CD8-positive, alpha-beta memory T cell (primary cell): Measurements from ENCODE around the gene LSAMP. TPM values are rescaled to one million over a fixed set of nuclear protein-coding genes. Genes with fewer than 3 reads are reported as not detected.

ENCODE experiments used
- CTCF ChIA-PET: fragments of 350-600 bp; sonication (Branson Sonifier 250); formaldehyde crosslinking; loops from one replicate; lab custom pipeline; 2021; ENCODE audit warnings: antibody characterized with exemption; lab: Charles Lee
- POLR2A ChIA-PET: fragments of 350-600 bp; sonication (Branson Sonifier 250); formaldehyde crosslinking; loops from one replicate; lab custom pipeline; 2021; ENCODE audit warnings: antibody characterized with exemption; lab: Charles Lee
- DNase-seq, 5 donors: peaks; one replicate each; pipeline versions ENCODE4 v3.0.0 to v3.0.0-alpha.2; 2020 to 2022; ENCODE audit warnings: mixed read lengths in 1 of 5
- H3K27ac ChIP-seq: one replicate; pipeline ENCODE4 v1.7.0; 2013; ENCODE audit warnings: low read depth, mild to moderate bottlenecking, low read length, moderate library complexity
- H3K27me3 ChIP-seq: 2 replicates; pipeline ENCODE4 v1.7.0; 2013; ENCODE audit warnings: low read length, mild to moderate bottlenecking; ENCODE audit not compliant: insufficient read depth, poor library complexity, severe bottlenecking
- H3K36me3 ChIP-seq: 2 replicates; pipeline ENCODE4 v1.7.0; 2013; ENCODE audit warnings: mild to moderate bottlenecking, low read length, moderate library complexity; ENCODE audit not compliant: insufficient read depth
- H3K4me1 ChIP-seq: 2 replicates; pipeline ENCODE4 v1.7.0; 2013; ENCODE audit warnings: mild to moderate bottlenecking, low read length, moderate library complexity; ENCODE audit not compliant: insufficient read depth
- H3K4me3 ChIP-seq: 2 replicates; pipeline ENCODE4 v1.7.0; 2013; ENCODE audit warnings: mild to moderate bottlenecking, low read length
- H3K9me3 ChIP-seq: 2 replicates; pipeline ENCODE4 v1.7.0; 2013; ENCODE audit warnings: mild to moderate bottlenecking, low read length
- H3K27ac Mint-ChIP-seq, 8 donors: one replicate each; pipeline ENCODE4 v1.8.0; 2020 to 2021; ENCODE audit warnings: mixed read lengths in 8 of 8, mild to moderate bottlenecking in 6 of 8, inconsistent platforms in 3 of 8, moderate library complexity in 3 of 8
- H3K27me3 Mint-ChIP-seq, 2 donors: one replicate each; pipeline ENCODE4 v1.8.0; 2020 to 2021; ENCODE audit warnings: mixed read lengths in 2 of 2, mild to moderate bottlenecking in 1 of 2, moderate library complexity in 1 of 2
- H3K36me3 Mint-ChIP-seq, 3 donors: one replicate each; pipeline ENCODE4 v1.8.0; 2020 to 2021; ENCODE audit warnings: mixed read lengths in 3 of 3, inconsistent platforms in 1 of 3, mild to moderate bottlenecking in 1 of 3
- H3K4me1 Mint-ChIP-seq, 3 donors: one replicate each; pipeline ENCODE4 v1.8.0; 2020 to 2021; ENCODE audit warnings: mixed read lengths in 3 of 3, inconsistent platforms in 1 of 3, mild to moderate bottlenecking in 1 of 3
- H3K4me3 Mint-ChIP-seq, 7 donors: one replicate each; pipeline ENCODE4 v1.8.0; 2020 to 2021; ENCODE audit warnings: mixed read lengths in 7 of 7, mild to moderate bottlenecking in 6 of 7, moderate library complexity in 4 of 7, inconsistent platforms in 2 of 7
- H3K9me3 Mint-ChIP-seq, 5 donors: one replicate each; pipeline ENCODE4 v1.8.0; 2020 to 2022; ENCODE audit warnings: mixed read lengths in 5 of 5, mild to moderate bottlenecking in 3 of 5, moderate library complexity in 2 of 5, inconsistent platforms in 1 of 5
- polyA plus RNA-seq: library from polyadenylated mRNA; unstranded; fragments of 300-500 nt; fragmentation: Illumina TruSeq; gene quantifications from one replicate; pipeline ENCODE4 v1.2.3, GENCODE V29; 2021
- total RNA-seq, 2 experiments: library from RNA; stranded (reverse); gene quantifications; one replicate each; pipeline ENCODE4 v1.2.3, GENCODE V29; 2021

Gene LSAMP
- total and polyA plus RNA-seq, 3 experiments from 2014 or later = not detected

DNA sequence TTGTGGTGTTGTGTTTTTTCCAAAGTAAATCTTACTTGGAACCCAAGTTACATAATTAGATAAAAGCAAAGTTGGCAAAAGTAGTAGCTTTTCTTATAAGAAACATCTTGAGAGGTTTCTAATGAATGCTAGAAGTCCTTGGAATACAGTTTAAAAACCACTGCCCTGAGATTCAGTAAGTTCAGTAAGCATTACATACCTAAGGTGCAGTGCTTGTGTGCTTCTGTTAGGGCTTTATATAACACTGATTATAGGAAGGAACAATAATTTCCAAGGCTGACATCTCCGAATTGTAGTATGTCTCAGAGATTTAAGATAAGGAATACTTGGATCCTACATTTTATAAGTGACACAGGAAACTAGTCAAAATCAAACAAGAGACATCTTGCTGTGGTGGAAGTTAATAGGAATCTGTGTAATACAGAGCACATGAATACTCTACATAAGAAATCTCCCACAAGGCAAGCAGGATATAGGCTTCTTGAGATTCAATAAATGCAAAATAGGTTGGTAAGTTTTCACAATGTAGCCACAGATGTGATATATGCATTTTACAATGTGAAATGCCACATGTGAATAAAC is 268.2 kb downstream of the LSAMP start:
- H3K27ac ChIP-seq = no peak overlapping the region
- H3K27me3 Mint-ChIP-seq = no peaks in the 10 kb centered on the region
- no peaks in the 10 kb centered on the region for H3K4me1 ChIP-seq
- no peaks in the 10 kb centered on the region for H3K27me3 ChIP-seq
- no peak overlapping the region for H3K4me3 Mint-ChIP-seq
- CTCF ChIA-PET = no interaction called here
- no peak overlapping the region for H3K27ac Mint-ChIP-seq
- peaks cover 0 to 5% (median 2%) of the 10 kb centered on the region in 5 donors for H3K9me3 Mint-ChIP-seq
- POLR2A ChIA-PET = no interaction called here
- no peaks in the 10 kb centered on the region for H3K9me3 ChIP-seq
- DNase-seq = no peak
- no peak overlapping the region for H3K4me3 ChIP-seq
- H3K36me3 ChIP-seq = no peaks in the 10 kb centered on the region
- H3K36me3 Mint-ChIP-seq = no peaks in the 10 kb centered on the region
- no peaks in the 10 kb centered on the region for H3K4me1 Mint-ChIP-seq

DNA sequence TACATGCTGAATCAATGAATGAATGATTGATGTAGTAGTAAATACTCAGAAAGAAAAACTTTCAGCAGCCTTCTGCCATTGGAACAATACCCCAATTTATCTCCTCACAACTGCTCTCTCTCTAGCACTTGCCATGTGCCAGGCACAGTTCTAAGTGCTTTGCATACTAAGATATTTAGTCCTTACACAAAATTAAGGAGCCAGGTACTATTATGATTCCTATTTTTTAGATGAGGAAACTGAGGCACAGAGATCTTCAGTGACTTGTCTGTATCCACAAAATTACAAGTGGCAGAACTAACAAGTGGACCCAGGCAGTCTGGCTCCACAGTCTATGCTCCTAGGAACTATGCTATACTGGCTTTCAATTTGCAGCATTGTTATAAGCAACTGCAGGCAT is 279.2 kb downstream of the LSAMP start:
- Histone ChIP-seq H3K4me1 (no peaks in the 10 kb centered on the region), H3K27ac (no peak overlapping the region), H3K36me3 (no peaks in the 10 kb centered on the region), H3K9me3 (no peaks in the 10 kb centered on the region), H3K4me3 (no peak overlapping the region), H3K27me3 (no peaks in the 10 kb centered on the region)
- DNase-seq = no peak
- ChIA-PET CTCF (no interaction called here), POLR2A (no interaction called here)
- Mint-ChIP-seq H3K27me3 (no peaks in the 10 kb centered on the region), H3K27ac (no peak overlapping the region), H3K9me3 (peaks cover 0 to 7% (median 0%) of the 10 kb centered on the region in 5 donors), H3K4me1 (no peaks in the 10 kb centered on the region), H3K36me3 (no peaks in the 10 kb centered on the region), H3K4me3 (no peak overlapping the region)

DNA sequence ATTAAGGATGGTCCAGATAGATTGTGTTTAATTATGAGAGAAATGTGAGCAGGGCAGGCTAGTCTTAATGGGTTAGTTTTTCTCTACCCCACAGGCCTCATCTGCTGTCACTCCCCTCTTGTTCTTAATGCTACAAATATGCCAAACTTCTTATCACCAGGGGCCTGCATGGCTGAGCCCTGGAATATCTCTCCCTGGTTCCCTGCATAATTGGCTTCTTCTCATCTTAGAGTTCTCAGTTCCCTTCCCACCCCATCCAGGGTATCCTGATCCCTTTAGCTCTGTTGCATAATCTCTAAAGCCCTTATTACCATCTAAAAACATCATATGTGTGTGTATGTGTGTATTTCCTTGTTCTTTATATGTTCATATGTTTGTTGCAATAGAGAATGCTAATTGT is 279.6 kb downstream of the LSAMP start:
- H3K27me3 Mint-ChIP-seq = no peaks in the 10 kb centered on the region
- Histone ChIP-seq H3K4me3 (no peak overlapping the region), H3K36me3 (no peaks in the 10 kb centered on the region), H3K4me1 (no peaks in the 10 kb centered on the region), H3K27ac (no peak overlapping the region), H3K27me3 (no peaks in the 10 kb centered on the region), H3K9me3 (no peaks in the 10 kb centered on the region)
- H3K4me1 Mint-ChIP-seq = no peaks in the 10 kb centered on the region
- H3K4me3 Mint-ChIP-seq = no peak overlapping the region
- no peaks in the 10 kb centered on the region for H3K36me3 Mint-ChIP-seq
- DNase-seq = no peak
- POLR2A ChIA-PET = no interaction called here
- CTCF ChIA-PET = no interaction called here
- H3K9me3 Mint-ChIP-seq = peaks cover 0 to 7% (median 0%) of the 10 kb centered on the region in 5 donors
- no peak overlapping the region for H3K27ac Mint-ChIP-seq

- Histone ChIP-seq H3K27me3 (no peaks in the 10 kb centered on the region), H3K9me3 (no peaks in the 10 kb centered on the region), H3K4me1 (no peaks in the 10 kb centered on the region), H3K27ac (no peak overlapping the region), H3K36me3 (no peaks in the 10 kb centered on the region), H3K4me3 (no peak overlapping the region)
- POLR2A ChIA-PET = no interaction called here
- CTCF ChIA-PET = no interaction called here
- no peak overlapping the region for H3K4me3 Mint-ChIP-seq
- no peaks in the 10 kb centered on the region for H3K36me3 Mint-ChIP-seq
- peaks cover 0 to 7% (median 0%) of the 10 kb centered on the region in 5 donors for H3K9me3 Mint-ChIP-seq
- no peak for DNase-seq
- no peak overlapping the region for H3K27ac Mint-ChIP-seq
- no peaks in the 10 kb centered on the region for H3K27me3 Mint-ChIP-seq
- no peaks in the 10 kb centered on the region for H3K4me1 Mint-ChIP-seq
These were observed 280.2 kb downstream of the LSAMP start for GRCh38 chr3:116165135-116165534.

DNA sequence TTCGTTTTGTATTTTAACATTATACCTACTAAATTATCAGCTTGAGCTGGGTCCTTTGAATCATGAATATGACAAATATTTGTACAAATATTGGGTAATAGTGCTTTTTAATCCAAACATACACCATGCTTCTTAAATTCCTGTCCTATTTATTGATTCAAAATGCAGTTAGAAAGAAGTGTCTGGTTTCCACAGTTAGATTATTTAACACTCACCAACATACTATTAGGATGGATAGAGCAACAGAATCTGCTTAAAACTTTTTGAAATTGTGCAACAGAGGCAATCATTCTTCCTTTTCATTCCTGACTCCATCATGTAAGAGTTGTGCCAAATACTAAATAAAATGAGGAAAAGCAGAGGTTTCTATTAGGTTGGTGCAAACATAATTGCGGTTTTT is 281.2 kb downstream of the LSAMP start:
- no peak for DNase-seq

GRCh38 chr3:116161575-116162525 is 283.4 kb downstream of the LSAMP start:
- no peak overlapping the region for H3K4me3 Mint-ChIP-seq
- H3K36me3 ChIP-seq = no peaks in the 10 kb centered on the region
- H3K27ac Mint-ChIP-seq = no peak overlapping the region
- H3K9me3 ChIP-seq = no peaks in the 10 kb centered on the region
- no peak overlapping the region for H3K27ac ChIP-seq
- POLR2A ChIA-PET = no interaction called here
- no peaks in the 10 kb centered on the region for H3K4me1 Mint-ChIP-seq
- no peak for DNase-seq
- CTCF ChIA-PET = no interaction called here
- peaks cover 0 to 8% (median 1%) of the 10 kb centered on the region in 5 donors for H3K9me3 Mint-ChIP-seq
- H3K4me3 ChIP-seq = no peak overlapping the region
- no peaks in the 10 kb centered on the region for H3K36me3 Mint-ChIP-seq
- H3K27me3 Mint-ChIP-seq = no peaks in the 10 kb centered on the region
- no peaks in the 10 kb centered on the region for H3K27me3 ChIP-seq
- no peaks in the 10 kb centered on the region for H3K4me1 ChIP-seq

More for the DNA sequence above, 281.2 kb downstream of the LSAMP start:
- Histone ChIP-seq H3K4me1 (no peaks in the 10 kb centered on the region), H3K9me3 (no peaks in the 10 kb centered on the region), H3K27ac (no peak overlapping the region), H3K27me3 (no peaks in the 10 kb centered on the region), H3K36me3 (no peaks in the 10 kb centered on the region), H3K4me3 (no peak overlapping the region)
- Mint-ChIP-seq H3K4me1 (no peaks in the 10 kb centered on the region), H3K27me3 (no peaks in the 10 kb centered on the region), H3K27ac (no peak overlapping the region), H3K9me3 (peaks cover 0 to 7% (median 0%) of the 10 kb centered on the region in 5 donors), H3K36me3 (no peaks in the 10 kb centered on the region), H3K4me3 (no peak overlapping the region)
- ChIA-PET CTCF (no interaction called here), POLR2A (no interaction called here)

GRCh38 chr3:116160594-116160993 is 284.7 kb downstream of the LSAMP start:
- Mint-ChIP-seq H3K4me3 (no peak overlapping the region), H3K4me1 (no peaks in the 10 kb centered on the region), H3K9me3 (peaks cover 0 to 8% (median 1%) of the 10 kb centered on the region in 5 donors), H3K27me3 (no peaks in the 10 kb centered on the region), H3K27ac (no peak overlapping the region), H3K36me3 (no peaks in the 10 kb centered on the region)
- Histone ChIP-seq H3K27ac (no peak overlapping the region), H3K27me3 (no peaks in the 10 kb centered on the region), H3K4me3 (no peak overlapping the region), H3K9me3 (no peaks in the 10 kb centered on the region), H3K36me3 (no peaks in the 10 kb centered on the region), H3K4me1 (no peaks in the 10 kb centered on the region)
- ChIA-PET CTCF (no interaction called here), POLR2A (no interaction called here)
- no peak for DNase-seq

DNA sequence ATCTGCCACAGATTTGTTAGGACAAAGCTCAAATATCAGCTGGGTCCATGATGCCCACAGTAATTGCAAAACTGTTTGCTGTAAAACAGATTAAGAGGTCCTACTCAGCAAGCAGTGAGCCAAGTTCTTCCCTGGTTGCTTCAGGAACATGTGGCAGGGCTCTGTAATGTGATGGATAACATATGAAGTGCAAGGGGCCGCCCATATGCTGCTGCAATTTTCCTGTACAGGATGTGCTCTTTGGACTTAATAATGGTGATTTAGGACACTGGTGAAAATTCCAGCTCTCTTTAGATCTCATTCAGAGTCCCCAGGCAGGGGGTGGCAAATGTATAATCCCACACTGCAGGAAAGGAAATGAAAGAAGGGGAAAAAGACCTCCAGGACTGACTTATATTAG is 289.4 kb downstream of the LSAMP start:
- Mint-ChIP-seq H3K9me3 (peaks cover 0 to 10% (median 1%) of the 10 kb centered on the region in 5 donors), H3K27ac (no peak overlapping the region), H3K27me3 (no peaks in the 10 kb centered on the region), H3K36me3 (no peaks in the 10 kb centered on the region), H3K4me1 (no peaks in the 10 kb centered on the region), H3K4me3 (no peak overlapping the region)
- Histone ChIP-seq H3K9me3 (no peaks in the 10 kb centered on the region), H3K36me3 (no peaks in the 10 kb centered on the region), H3K27me3 (no peaks in the 10 kb centered on the region), H3K27ac (no peak overlapping the region), H3K4me1 (no peaks in the 10 kb centered on the region), H3K4me3 (no peak overlapping the region)
- POLR2A ChIA-PET = no interaction called here
- no peak for DNase-seq
- CTCF ChIA-PET = no interaction called here
